HG03432 (cell line): ENCODE measurements around the gene SLC13A3.

Experiments
- ATAC-seq: cut with Tn5 transposase; IDR thresholded peaks from one replicate; pipeline ENCODE4 v1.9.1; 2021; ENCODE audit warnings: mild to moderate bottlenecking, moderate library complexity; ENCODE audit not compliant: unreplicated experiment

The SLC13A3 gene

DNA sequence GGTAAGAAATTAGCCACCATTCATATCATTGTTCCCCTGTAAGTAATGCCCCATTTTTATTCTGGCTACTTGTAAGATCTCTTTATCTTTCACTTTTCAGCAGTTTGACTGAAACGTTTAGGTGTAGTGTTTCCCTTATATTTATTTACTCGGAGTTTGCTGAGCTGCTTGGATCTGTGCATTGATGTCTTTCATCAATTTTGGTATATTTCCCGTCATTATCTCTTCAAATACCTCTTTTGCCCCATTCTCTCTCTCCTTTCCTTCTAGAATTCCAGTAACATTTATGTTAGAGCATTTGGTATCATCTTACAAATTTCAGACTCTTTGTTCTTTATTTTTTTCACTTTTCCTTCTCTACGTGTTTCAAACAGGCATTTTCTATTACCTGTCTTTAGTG lies 9.2 kb upstream of the SLC13A3 start:
- no peak for ATAC-seq

DNA sequence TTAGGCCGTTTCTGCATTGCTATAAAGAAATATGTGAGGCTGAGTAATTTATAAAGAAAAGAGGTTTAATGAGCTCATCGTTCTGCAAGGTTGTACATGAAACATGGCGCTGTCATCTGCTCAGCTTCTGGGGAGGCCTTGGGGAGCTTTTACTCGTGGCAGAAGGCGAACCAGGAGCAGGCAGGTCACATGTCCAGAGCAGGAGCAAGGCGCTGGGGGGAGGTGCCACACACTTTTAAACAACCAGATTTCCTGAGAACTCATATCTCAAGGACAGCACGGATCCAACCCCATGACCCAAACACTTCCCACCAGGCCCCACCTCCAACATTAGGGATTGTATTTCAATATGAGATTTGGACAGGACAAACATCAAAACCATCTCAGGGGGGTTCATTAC lies 6.4 kb upstream of the SLC13A3 start:
- ATAC-seq, result no peak

GRCh38 chr20:46657137-46657536 lies 5.9 kb upstream of the SLC13A3 start:
- no peak for ATAC-seq

DNA sequence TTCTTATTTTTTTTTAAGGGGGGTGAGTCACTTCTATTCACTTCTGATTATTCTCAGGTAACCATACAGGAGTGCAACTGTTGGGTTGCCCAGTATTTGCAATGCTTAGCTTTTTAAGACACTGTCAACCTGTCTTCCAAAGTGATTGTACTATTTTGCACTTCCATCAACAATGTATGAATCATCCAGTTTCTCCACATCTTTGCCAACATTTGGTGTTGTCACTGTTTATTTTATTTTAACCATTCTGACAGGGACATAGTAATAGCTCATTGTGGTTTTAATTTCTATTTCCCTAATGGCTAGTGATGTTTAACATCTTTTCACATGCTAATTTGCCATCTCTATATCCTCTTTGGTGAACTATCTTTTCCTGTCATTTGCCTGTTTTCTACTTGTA lies 1.4 kb upstream of the SLC13A3 start:
- no peak for ATAC-seq

DNA sequence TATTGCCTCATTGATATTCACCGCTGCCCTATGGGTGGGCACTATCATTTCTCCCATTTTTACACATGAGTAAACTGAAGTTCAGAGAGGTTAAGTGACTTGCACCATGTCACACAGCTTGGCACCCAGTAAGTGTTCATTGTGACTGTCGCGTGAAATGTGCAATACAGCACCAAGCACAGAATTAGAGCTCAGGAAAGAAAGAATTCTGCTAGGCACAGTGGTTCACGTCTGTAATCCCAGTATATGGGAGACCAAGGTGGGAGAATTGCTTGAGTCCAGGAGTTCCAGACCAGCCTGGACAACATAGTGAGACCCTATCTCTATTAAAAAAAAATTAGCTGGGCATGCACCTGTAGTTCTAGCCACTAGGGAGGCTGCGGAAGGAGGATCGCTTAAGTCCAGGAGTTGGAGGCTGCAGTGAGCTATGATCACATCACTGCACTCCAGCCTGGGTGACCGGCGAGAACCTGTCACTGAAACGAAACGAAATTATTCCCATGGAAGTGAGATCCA lies 626 bp downstream of the SLC13A3 start:
- no peak for ATAC-seq

DNA sequence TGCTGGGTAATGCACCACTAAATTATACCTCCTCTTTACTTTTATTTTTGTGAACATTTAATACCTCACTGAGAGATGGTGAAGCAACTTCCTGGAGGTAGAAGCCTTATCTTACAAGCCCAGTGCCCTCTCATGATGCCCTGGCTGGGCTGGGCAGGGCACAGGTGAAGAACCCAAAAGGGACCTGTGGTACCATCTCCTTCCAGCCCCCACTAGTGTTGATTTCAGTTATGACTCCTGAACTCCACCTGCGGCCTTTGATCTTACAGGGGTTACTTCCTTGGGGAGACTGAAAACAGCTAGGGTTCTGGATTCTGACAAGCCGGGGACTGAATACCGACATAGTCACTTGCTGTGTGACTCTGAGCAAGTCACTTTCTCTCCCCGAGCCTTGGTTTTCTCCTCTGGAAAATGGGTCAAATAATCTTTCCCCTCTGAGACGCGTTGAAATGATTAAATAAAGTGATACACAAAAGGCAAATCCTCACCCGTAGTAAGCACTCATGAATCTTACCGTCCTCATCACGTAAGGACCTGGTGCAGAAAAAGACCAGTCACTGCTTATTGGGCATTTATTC lies 1.2 kb downstream of the SLC13A3 start:
- ATAC-seq, result no peak

- no peak for ATAC-seq
These were observed 1.7 kb downstream of the SLC13A3 start for GRCh38 chr20:46649650-46649949.

- ATAC-seq, result no peak
These were observed 2.2 kb downstream of the SLC13A3 start for GRCh38 chr20:46648903-46649649.

DNA sequence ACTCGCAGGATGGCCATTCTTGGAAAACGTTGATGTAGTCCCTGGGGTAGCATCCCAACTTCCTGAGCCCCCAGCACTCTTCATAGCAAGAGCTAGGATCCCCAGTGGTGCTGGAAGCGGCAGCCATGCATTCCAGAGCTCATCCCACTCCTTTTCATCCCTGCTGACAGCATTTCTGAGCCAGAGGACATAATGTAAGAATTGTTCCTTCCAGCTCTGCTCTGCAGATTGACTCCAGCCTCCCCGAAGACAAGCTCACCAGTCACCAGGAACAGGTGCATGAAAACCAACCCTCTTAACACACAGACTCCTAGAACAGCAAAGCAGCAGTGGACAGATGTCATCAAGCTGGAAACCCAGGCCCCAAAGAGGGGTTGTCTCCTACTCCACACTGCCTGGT lies 3.8 kb downstream of the SLC13A3 start:
- no peak for ATAC-seq

DNA sequence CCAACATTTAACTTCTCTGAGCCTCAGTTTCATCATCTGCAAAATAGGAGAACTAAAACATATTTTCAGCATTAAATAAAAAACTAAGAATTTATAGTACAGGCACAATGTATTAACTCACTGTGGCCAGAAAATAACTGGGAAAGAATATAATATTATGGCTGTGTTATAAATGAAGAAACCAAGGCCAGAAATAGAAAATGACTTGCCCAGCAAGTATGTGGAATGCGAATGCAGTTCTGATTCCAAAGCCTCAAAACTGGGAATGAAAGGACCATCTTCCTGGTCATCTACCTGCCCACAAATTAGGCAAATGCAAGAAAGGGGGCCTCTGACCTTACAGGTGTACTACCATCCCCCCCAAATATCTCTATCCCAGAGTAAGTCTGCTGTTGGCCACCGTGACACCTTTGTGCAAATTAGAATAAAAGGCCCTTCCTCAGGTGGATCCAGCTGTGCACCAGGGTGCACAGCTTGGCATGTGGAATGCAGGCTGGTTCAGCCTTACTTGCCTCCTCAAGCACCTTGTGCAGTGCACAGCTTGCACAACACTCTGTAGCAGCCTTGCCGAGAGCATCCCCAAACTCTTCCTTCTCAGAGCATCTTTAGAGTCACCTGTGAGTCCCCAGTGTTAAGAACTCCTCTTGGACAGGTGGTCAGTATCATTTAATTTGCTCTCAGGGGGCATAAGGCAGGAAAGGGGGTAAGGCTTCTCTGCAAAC lies 4.4 kb downstream of the SLC13A3 start:
- no peak for ATAC-seq

DNA sequence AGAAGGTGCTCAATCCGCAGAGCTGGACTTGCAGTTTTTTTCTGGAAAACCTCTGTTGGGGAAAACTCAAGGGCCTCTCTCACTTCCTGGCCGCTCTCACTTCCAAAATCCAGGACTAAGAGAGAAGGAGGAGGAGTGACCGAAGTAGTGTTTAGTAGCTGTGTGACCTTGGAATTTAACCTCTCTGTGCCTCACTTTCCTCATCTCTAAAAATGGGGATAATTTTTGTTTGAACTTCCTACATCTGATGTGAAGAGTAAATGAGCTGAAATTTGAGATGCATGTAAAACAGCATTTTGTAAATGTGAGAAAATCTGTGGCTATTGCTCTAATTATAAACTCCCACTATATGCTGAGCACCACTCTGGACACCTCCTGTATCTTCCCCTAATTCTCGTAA lies 5.1 kb downstream of the SLC13A3 start:
- ATAC-seq, result no peak

GRCh38 chr20:46644733-46645132 lies 6.5 kb downstream of the SLC13A3 start:
- ATAC-seq, result no peak

GRCh38 chr20:46644160-46644559 lies 7.1 kb downstream of the SLC13A3 start:
- ATAC-seq, result no peak

GRCh38 chr20:46642969-46643343 lies 8.3 kb downstream of the SLC13A3 start:
- ATAC-seq, result no peak

DNA sequence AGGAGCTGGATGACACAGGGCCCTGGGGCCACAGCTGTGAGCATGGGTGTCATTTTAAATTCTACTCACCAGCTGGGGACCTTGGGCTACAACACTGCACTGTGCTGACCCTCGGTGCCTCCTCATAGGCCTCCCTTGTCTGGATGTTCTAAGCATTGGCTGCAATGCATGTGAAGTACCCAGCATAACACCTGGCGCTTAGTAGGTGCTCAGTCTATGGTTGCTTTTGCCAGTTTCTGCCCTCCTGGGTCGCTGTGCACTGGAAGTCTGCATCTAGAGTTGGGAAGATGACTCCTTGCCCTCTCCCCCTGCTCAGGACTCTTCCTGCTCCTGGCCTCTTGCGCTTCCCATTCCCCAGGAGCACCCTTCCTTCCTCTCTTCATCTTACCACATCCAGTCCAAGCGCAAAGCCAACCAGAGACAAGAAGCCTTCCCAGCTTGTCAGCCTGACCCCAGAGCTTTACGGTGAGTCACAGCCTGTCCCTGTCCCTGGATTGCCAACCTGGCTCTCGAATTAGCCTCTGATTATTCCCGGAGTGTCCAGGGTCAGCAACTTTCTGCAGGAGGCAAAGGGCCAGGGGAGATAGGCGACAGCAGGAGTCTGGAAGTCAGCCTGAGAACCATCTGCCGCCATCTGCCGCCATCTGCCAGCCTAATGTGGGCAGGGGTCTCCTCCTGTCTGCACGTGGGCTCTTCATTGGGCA lies 8.8 kb downstream of the SLC13A3 start:
- ATAC-seq, result no peak

DNA sequence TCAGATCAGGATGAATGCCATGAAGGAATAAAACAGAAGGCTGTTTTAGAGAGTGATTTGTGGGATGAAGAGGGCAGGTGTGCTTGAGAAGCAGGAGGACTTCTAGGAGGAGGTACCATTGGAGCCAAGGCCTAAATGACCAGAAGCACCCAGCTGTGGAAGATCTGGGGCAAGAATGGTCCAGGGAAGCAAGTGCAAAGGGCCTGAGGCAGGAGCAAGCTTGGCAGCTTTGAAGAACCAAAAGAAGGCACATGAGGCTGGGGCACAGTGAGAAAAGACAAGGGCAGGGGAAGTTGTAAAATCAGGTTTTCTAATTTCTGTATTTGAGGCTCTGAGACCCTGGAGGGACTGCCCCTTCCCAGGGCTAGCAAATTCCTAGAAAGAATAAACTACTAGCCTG lies 9.8 kb downstream of the SLC13A3 start:
- no peak for ATAC-seq

DNA sequence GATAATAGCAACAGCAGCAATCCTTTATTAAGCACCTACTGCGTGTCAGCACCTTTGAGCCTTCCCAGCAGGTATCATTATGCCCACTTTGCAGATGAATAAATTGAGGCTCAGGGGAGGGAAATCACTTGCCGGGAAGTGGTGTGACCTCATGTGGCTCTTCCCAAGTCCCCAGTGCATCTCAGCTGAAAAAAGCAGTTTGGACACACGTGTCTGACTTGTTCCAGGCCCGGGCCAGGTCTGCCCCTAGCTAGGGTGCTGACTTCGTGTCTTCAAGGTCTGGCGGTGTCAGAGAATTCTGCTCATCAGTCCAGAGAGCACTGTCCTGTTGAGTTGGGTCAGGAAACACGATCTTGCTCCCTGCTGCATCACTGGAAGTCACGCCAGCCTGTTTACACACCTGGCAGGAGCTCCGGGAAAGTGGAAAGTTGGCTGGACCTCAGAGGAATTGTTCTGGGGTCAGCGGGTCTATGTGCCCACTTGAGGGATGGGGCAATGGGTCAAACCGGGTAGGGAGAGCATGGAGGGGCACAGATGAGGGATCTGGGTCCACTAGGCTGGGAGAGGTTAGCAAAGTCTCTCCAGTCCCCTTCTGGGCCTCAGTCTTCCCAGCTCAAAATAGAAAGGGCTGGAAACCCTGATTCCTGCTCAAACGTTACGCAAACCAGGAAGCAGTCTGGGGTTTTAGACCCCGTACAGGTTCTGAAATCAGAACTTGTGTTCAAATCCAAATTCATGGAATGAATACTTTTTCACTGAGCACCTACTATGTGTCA lies 10.5 kb downstream of the SLC13A3 start:
- no peak for ATAC-seq

- no peak for ATAC-seq
These were observed 11.2 kb downstream of the SLC13A3 start for GRCh38 chr20:46640044-46640443.

GRCh38 chr20:46639587-46639986 lies 11.7 kb downstream of the SLC13A3 start:
- ATAC-seq, result no peak

DNA sequence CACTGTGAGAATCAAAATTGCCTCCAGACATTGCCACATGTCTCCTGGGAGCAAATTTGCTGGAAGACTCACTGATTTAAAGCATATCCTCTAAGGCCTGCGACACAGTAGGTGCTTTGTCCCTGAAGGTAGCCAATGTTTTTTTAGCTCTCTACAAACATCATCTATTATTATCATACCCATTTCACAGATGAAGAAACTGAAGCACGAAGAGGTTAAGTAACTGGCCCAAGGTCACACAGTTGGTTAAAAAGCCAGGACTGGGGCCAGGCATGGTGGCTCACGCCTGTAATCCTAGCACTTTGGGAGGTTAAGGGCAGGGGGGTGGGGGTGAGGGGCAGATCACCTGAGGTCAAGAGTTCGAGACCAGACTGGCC lies 12.4 kb downstream of the SLC13A3 start:
- ATAC-seq, result no peak
